Kidney capillary endothelial cell (primary cell): Measurements from ENCODE around the gene KLHDC8A.
"Not testable (repeated sequence)": the region's sequence is repeated elsewhere in the genome, so short reads cannot be mapped to it uniquely, and the experiment has no call there.

ENCODE experiments used
- DNase-seq: peaks from one replicate; pipeline ENCODE4 v3.0.0-alpha.2; 2018; ENCODE audit warnings: low spot score

Gene KLHDC8A

DNA sequence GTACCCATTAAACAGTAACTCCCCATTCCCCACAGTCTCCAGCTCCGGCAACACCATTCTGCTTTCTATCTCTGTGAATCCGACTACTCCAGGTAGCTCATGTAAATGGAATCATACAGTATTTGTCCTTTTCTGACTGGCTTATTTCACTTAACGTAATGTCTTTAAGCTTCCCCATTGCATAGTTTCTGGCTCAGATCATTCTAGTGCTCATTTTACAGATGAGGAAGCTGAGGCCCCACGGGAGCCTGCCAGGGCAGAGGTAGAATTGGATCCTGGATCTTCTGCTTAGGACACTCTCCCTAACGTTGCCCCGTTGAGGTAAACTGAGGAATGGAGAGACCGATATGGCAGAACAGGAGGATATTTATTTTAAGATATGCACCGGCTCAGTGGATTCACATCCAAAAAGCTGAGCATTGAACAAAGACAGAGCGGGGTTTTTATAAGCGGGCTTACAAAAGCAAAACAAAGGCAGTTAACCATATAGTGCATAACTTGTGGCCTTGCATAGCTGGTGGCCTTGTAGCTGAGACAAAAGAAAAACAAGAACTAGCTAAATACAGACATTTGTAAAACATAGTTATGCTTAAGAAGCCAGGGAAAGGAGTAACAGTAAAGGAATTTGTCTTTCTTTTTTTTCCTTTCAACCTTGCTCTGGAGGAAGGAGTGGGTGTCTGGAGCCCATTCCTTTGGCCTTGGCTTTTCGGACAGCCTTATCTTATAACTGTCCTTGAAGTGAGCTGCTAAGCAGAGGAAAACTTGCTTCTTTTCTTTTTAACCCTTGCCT is 15.3 kb upstream of the KLHDC8A start:
- DNase-seq: no peak

DNA sequence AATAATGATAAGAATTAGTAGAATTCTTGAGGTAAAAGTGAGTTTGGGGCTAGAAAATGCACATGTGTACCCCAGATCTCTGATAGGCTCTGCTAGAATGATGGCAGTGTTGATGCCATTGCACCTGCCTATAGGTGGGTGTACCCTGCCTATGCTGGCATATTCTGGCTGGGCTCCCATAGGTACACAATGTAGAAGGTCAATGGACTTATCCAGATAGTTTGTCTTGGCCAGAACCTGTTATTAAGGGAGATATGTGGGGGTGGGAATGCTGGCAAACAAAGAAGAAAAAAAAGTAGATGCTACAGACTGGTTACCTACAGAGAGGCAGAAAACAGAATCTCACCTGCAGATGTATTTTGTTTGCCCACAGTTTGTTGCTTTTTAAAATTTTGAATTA is 14.1 kb upstream of the KLHDC8A start:
- no peak for DNase-seq

DNA sequence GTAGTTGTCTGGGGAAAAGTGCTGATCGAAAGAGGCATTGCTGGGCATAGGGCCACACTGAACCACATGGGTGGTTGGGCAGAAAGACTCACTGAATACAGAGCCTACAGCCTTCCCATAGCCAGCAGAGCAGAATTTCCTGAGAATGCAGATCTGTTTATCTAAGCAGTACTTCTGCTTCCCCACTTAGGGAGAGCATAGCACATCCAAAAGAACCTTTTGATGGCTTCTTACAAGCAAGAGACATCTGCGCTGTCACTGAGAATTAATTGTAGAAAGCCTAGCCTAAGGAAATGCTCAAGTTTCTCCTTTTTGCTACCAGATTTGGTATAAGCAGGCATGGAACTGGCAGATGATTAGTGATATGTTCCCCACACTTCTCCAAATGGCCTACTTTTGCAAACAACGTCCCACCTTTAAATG is 13.0 kb upstream of the KLHDC8A start:
- no peak for DNase-seq

DNA sequence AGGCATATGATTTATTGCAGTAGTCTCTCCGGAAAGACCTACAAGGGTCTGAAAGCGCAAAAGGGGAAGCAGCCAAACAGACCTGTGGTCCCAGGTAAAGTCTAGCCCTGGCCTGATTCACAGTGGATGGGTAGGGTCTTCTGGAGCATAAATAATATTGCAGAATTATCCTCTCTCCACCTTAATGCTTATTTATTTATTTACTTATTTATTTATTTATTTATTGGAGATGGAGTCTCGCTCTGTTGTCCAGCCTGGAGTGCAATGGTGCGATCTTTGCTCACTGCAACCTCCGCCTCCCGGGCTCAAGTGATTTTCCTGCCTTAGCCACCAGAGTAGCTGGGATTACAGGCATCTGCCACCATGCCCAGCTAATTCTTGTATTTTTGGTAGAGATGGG is 11.8 kb upstream of the KLHDC8A start:
- DNase-seq: no peak

DNA sequence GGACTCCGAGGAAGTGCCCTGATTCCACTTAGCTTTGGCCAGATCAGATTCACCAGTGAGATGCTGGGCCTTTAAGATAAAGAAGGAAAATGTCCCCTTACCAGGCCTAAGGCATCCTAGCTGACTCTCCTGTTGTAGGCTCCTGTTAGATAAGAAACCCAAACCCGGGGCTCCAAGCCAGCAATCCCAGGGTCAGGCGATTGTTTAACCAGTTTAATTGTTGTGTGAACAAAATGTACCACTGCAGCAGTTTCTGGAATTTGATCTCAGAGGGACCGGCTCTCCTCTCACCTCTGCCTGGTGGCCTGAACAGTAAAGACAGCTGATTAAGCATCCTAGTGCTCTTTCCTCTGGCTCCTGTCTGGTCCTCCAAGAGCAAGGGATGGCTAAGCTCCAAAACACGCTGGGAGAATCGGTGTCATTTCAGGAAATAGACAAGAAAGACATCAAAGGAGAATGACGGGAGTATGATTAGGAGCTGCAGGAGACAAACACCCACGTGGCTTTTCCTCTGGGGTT is 9.3 kb upstream of the KLHDC8A start:
- DNase-seq: no peak

DNA sequence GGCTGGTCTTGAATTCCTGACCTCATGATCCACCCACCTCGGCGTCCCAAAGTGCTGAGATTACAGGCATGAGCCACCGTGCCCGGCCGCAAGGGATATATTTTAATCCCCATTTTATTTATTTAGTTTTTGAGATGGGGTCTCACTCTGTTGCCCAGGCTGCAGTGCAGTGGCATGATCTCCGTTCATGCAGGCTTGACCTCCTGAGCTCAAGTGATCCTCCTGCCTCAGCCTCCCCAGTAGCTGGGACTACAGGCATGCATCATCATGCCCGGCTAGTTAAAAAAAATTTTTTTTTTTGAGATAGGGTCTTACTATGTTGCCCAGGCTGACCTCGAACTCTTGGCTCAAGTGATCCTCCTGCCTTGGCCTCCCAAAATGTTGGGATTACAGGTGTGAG is 8.4 kb upstream of the KLHDC8A start:
- not testable (repeated sequence) for DNase-seq

DNA sequence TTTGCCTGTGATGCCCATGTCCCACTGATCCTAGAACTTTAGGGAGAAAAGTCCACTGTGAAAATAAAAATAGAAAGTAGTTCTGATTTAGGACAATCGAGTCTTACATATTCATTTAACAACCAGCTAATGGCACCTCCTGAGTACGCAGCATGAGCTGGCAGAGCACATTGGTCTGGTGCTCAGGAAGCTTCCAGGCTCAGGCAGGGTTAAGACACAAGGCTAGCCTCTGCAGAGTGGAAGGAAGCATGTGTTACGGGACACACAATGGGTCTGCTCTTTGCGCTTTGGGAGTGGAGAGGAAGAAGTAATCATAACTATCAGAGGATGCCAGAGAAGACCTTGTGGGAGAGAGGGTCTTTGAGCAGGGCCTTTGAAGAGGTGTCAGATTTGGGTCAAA is 4.2 kb upstream of the KLHDC8A start:
- no peak for DNase-seq

DNA sequence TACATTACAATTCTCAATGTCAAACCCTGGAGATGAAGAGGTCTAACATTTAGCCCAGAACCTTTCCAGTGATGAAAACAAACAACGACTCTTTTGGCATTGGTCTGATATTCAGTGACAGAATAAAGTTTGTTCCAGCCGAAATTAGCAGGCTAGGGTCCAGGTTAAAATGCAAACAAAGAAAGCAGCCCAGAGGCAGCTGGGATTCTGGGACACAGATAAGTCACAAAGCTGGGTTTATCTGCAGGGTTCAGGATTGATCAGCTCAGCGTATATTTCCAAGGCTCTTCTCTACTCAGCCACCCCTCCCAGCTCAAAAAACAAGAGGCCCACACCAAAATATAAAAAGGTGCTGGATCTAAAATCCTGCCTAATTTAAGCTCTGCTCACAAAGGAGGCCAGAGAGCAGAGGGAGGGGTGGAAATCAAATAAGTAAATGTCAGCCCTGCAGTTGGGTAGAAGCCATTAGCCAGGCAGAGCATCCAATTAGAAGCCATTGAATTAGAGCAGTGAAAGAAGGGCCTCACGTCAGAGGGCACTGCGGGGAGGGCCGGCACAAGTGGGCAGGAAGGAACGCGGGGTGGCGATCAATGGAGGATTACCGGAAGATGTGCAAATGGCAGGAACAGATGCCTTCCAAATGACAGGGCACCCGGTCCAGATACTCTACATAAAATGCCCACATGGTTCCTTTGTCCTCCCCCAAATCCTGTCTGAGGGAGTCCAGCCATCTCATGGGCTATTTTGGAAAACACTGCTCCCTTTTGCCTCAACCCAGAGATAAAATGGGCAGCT is 3.2 kb upstream of the KLHDC8A start:
- no peak for DNase-seq

DNA sequence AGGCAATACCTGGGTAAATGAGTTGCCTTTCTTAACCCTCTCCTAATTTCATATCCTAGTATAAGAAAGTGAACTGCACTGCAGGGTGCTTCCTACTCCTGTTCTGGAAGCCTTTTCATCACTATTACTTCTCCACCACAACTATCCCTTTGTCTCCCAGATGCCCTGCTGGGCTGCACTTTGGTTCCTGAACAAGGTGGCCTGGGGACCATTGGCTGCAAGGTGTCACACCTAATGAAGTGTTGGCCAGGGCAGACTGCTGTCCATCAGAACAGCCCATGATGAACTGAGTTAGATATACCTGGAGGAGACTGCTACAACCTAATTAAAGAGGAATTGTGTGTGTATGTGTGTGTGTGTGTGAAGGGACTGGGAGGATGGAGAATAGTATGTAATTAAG is 1.9 kb upstream of the KLHDC8A start:
- no peak for DNase-seq

DNA sequence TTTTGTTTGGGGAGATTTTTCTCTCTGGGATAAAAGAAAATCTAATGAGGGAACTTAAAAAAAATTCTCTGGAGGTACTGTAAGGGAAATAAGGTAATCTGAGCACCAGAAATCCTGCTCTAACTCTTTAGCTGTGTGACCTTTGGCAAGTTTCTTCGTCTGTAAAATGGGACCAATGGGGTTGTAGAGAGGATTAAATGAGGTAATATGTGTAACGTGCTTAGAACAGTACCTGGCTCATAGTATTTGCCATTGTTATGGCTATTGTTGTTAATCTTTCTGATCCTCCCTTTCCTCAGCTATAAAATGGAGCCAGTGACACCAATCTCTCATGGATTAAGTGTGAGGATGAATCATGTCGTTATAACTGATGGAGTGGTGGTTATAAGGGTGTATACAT is 845 bp upstream of the KLHDC8A start:
- no peak for DNase-seq

DNA sequence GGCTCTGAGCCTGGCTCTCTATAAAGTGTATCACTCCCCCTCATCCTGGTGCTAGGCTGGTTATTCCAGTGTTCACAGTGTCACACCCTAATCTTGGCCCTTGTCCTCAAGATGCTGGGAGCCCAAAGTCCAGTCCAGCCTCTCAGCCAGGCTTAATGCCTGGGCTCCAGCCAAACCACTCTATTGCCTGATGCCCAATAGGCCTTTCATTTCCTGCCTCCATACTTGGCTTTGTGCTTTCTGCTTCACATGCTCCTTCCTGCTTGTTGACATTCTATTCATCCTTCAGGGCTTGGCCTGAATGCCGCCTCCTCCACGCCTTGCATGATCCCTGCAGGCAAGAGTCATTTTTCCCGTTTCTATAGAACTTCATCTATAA is 1.7 kb downstream of the KLHDC8A start:
- no peak for DNase-seq

DNA sequence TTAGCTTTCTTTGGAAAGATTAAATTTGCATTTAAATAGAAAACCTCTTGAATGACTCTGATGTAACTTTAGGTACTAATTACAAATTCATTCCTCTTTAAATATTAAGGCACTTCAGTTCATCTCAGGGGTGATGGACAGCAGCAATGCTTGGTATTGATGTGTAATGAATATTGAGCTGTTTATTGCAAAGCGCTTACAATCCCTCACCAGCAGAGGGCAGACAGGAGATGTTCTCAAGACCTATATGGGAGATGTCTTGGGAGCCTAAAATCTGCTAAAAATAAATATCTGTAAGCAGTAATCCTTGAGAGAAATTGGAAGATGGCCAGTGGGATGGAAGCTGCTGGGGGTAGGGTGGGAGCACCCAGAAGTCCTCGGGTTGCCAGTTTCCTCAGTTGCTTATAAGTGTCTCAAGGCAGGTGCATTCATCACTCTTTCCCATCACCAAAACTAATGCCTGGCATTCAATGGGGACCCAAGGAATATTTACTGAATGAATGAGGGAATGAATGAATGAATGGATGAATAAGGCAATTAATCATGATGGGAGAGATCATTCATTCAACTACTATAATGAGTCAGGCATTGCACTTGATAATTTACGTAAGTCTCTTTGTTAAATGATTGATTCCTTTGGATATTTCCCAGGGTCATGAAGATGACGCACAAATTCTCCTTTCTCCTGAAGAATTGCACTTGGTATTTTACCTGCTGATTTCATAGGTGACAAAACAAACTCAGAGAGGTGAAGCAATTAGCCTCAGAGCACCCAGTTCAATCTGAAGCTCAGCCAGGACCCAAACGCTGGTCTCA is 2.3 kb downstream of the KLHDC8A start:
- DNase-seq: no peak

DNA sequence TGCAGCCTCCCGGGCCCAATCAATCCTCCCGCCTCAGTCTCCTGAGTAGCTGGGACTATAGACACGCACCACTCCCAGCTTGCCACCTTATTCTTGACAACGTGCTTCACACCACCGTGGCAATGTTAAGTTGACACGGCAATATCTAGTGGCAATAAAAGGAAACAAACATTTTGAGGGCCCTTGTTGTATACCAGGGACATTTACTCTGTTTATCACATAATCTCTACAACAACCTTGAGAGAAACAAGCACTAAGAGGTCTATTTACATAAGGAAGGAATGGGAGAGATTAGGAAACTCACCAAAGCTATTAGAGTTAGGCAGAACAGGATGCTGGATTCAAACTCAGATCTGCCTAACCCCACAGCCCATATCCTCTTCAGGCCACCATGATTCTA is 3.1 kb downstream of the KLHDC8A start:
- no peak for DNase-seq

DNA sequence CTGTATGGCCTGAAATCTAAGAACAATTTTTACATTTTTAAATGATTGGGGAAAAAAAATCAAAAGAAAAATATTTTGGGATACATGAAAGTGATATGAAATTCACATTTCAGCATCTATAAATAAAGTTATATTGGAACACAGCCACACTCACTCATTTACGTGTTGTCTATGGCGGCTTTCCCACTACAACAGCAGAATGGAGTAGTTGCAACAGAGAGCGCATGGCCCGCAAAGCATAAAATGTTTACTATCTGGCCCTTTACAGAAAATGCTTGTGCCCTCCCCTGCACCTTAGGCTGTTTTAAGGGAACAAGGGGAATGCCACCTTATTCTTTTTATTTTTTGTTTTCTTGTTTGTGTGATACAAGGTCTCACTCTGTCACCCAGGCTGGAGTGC is 3.5 kb downstream of the KLHDC8A start:
- no peak for DNase-seq

DNA sequence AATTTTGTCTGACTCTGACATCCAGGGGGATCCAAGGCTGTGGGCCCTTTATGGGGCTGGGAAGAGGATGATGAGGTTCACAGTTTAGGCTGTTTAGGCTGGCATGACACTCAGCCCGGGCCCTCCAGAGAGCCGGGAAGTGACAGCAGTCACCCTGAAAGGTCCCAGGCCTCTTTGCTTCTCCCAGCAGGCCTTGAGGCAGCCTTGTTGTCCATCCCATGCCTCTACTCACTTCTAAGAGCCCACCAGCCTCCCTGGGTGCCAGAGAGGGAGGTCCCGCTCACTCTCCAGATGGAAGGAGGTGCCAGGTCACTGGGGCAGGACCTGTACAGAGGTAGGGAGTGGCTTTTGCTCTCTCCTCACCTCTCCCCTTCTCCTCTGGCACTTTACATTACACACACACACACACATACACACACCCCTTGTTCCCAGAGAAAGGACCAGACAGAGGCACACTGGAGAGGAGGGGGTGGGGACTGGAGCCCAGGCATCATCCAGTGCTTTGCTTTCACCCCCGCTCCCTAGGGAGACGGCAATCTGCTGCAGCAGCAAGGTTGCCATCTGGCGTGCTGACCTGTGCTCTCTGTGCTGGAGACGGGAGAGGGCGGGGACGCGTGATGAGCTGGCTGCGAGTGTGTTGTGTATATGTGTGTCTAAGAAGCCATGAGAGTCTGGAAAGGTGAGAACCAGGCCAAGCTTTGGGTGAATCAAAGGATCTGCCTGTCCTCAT is 4.6 kb downstream of the KLHDC8A start:
- no peak for DNase-seq

DNA sequence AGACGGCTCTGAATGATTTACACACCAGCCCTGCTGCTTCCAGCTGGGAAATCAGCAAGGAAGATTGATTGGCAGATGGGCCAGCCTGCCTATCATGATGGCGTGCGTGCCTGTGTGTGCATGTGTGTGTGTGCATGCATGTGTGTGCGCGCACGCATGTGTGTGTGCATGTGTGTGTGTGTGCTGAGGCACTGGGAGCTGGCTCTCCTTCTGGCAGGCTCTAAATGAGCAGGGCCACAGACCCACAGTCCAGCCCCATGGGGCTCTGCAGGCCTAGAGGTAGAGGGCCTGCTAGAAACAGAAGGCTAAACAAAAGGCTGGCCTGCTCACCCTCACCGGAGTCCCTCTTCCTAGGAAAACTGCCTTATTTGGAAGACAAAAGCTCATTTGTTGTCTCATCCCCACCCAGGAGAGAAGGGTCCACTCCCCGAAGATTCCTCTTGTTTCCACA is 6.0 kb downstream of the KLHDC8A start:
- no peak for DNase-seq

DNA sequence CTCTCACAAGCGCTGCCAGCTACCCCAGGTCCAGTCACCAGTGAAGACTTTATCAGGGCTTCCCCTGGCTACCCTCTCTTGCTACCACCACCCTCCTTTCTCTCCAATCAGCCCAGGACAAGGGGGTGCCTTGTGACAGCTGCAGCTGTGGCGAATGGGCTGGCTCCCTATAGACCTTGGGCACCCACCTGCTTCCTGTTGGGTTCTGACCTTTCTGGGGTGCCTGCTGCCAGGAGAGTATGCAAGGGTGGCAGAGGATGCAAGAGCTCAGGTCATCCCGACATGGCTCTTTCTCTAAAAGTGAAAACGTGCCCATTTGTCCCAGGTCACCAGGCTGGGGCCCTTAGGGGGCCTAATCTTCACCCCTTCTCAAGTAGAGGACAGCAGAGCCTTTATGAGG is 6.6 kb downstream of the KLHDC8A start:
- no peak for DNase-seq

DNA sequence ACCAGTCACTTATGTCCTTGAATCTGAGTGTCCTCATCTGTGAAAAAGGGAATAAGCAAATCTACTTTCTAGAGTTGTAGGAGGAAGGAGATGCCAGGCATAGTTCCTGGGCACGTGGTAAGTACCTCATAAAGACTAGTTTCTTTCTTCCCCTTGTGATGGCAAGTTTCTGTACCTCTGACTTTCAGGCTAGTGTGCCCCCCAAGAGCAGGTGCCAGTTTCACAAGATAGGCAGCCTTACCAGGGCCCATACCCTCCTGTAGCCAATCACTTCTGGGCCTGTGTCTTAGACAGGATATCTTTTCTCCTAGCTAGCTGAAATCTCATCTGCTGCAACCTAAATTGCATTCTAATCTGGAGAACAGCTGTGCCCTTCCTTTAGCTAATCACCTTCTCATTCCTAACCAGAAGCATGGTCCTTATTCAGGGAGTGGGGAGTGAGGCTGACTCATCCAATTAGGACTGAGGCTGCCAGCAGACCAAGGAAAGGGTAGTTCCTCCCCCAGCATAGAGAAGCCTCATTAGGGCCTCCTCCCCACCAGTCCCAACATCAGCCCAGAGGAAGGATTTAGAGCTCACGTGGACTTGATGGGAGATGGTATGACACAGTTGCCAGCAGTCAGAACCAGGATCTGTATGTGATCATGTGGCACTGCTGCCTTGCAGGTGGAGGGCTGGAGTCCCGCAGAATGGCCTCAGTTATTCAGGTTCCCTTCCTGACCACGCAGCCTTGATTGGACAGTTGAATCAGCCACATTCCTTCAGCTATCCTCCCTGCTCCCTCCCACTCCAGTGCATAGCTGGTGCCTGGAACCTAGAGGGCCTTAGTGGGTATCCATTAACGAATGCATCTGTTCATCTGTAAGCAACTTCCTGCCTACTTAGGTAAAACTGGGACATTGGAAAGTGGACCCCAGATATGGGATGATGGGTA is 7.9 kb downstream of the KLHDC8A start:
- DNase-seq: no peak

DNA sequence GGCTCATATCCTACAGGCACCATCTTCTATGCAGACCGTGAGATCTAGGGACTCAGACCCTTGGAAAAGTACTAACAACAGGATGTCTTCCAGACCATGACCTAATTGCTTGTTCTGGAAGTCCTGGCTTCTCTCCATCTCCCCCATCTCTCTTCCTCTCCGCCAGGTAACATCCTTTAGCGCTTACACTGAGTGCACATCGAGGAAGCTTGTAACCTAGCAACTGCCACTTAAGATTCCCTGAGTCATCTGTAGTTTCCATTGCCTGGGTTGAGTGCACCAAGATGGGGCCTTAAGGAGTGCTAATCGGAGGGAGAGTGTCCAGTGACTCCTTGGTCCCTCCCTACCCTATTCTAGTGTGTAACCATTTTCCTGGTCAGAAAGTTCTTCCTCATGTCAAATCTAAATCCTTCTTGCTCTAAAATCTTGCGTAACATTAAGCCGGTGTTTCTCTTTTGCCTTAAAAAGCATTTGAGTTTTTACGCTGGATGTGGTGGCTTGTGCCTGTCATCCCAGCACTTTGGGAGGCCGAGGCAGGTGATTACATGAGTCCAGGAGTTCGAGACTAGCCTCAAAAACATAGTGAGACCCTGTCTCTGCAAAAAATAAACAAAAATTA is 9.7 kb downstream of the KLHDC8A start:
- DNase-seq: peak; percentile 76

DNA sequence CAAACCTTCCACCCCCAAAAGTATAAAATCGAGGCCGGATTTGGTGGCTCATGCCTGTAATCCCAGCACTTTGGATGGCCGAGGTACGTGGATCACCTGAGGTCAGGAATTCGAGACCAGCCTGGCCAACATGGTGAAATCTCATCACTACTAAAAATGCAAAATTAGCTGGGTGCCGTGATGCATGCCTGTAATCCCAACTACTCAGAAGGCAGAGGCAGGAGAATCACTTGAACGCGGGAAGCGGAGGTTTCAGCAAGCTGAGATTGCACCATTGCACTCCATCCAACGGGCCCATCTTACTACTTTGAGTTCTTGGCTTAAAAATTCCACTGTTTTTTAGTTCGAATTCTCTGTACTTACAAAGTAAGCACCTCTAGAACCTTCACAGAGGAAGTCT is 11.0 kb downstream of the KLHDC8A start:
- DNase-seq: no peak
